Natural killer cell treated with Interleukin-12 subunit alpha and Interleukin-12 subunit beta and Interleukin-15 and Interleukin-18, amount 100 ng/mL, for 72 hours (primary cell): Measurements from ENCODE around the gene LRP1B. TPM values are rescaled to one million over a fixed set of nuclear protein-coding genes. Genes with fewer than 3 reads are reported as not detected.
"Not testable (repeated sequence)": the region's sequence is repeated elsewhere in the genome, so short reads cannot be mapped to it uniquely, and the experiment has no call there.

Experiments
- ATAC-seq, 2 donors: fragments of 150-1000 bp; cut with Tn5 transposase in 1 of 2; sonication (Bioruptor Pico), chemical (Tn5 transposase) in 1 of 2; 2 replicates each; pipeline ENCODE4 v1.10.0; 2021
- DNase-seq: peaks from one replicate; pipeline ENCODE4 v3.0.0; 2022; ENCODE audit warnings: low spot score
- H3K27ac Mint-ChIP-seq, 2 donors: 1 replicate in 1 of 2; 2 replicates in 1 of 2; pipeline ENCODE4 v1.8.0; 2022; ENCODE audit warnings: mixed read lengths in 2 of 2, mild to moderate bottlenecking in 1 of 2, moderate library complexity in 1 of 2
- H3K27me3 Mint-ChIP-seq, 2 donors: 1 replicate in 1 of 2; 2 replicates in 1 of 2; pipeline ENCODE4 v1.8.0; 2022; ENCODE audit warnings: mixed read lengths in 2 of 2
- H3K36me3 Mint-ChIP-seq: one replicate; pipeline ENCODE4 v1.8.0; 2022; ENCODE audit warnings: mixed read lengths
- H3K4me1 Mint-ChIP-seq, 2 donors: 1 replicate in 1 of 2; 2 replicates in 1 of 2; pipeline ENCODE4 v1.8.0; 2022; ENCODE audit warnings: low read depth in 2 of 2, mixed read lengths in 2 of 2, mild to moderate bottlenecking in 1 of 2
- H3K4me3 Mint-ChIP-seq: one replicate; pipeline ENCODE4 v1.8.0; 2022; ENCODE audit warnings: mixed read lengths
- H3K9me3 Mint-ChIP-seq: 2 replicates; pipeline ENCODE4 v1.8.0; 2022; ENCODE audit warnings: mixed read lengths
- total RNA-seq, 2 donors: library from RNA; stranded (reverse); gene quantifications; one replicate each; pipeline ENCODE4 v1.2.3, GENCODE V29; 2022

LRP1B gene
- total RNA-seq, 2 donors from 2014 or later = not detected

DNA sequence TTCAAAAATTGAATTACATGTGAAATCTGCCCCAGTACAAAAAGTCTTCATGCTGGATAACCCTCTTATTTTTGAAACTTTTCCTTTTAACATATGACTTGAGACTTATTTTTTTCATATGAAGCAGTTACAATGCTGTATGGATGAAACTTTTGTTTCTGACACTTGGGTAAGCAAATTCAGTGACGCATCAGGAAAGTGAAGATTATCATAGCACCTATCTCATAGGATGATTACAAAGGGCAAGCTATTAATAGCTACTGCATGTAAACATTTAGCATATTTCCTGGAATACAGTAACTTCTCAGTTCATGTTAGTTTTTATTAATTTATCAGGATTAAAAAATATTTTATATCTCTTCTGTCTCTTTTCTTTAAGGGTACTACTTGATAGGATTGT, 1109.2 kb downstream of the LRP1B start:
- H3K4me3 Mint-ChIP-seq = no peak overlapping the region

DNA sequence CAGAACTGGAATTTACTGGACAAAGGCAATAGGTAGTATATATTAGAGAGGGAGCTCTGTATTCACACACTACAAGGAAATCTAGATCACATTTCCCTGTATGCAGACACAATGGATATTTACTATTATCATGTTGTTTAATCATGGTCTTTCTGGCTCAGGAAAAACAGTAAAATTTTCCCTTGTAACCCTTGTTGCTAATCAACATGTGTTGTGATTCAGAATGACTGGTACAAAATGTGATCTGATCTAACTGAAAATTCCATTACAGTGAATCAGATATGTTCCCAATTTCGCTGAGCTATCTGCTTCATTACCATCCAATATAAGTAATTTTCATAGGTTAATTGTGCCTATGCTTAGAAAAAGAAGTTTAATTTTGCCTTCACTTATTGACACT, 1109.7 kb downstream of the LRP1B start:
- Mint-ChIP-seq H3K4me3 (no peak overlapping the region), H3K9me3 (peaks cover 5% of the 10 kb centered on the region), H3K36me3 (no peaks in the 10 kb centered on the region), H3K27me3 (no peaks in the 10 kb centered on the region), H3K27ac (no peak overlapping the region), H3K4me1 (no peaks in the 10 kb centered on the region)
- DNase-seq (no peak), ATAC-seq (no peak)

More for the DNA sequence above, 1109.2 kb downstream of the LRP1B start:
- ATAC-seq = no peak
- Mint-ChIP-seq H3K4me1 (no peaks in the 10 kb centered on the region), H3K27me3 (no peaks in the 10 kb centered on the region), H3K36me3 (no peaks in the 10 kb centered on the region), H3K27ac (no peak overlapping the region), H3K9me3 (peaks cover 5% of the 10 kb centered on the region)
- DNase-seq = no peak

DNA sequence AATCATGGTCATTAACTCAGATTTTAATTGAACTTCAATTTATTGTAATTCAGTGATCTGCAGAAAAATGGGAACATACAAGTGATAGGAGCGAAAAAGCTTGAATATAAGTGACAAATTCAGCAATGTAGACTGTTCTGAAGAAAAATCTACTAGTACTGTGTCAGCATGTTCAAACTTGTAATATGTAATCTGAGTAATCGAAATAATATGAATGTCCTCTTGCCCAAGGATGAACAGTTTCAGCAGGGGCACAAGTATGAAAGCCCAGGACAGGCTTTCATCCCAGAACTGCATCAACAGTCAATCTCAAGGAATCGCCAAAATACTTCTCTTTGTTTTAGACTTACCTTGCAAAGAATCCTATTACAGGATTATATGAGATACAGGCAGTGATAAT, 1110.5 kb downstream of the LRP1B start:
- Mint-ChIP-seq H3K27me3 (no peaks in the 10 kb centered on the region), H3K4me1 (no peaks in the 10 kb centered on the region), H3K9me3 (peaks cover 8% of the 10 kb centered on the region), H3K36me3 (no peaks in the 10 kb centered on the region), H3K4me3 (no peak overlapping the region), H3K27ac (no peak overlapping the region)
- DNase-seq (no peak), ATAC-seq (no peak)

DNA sequence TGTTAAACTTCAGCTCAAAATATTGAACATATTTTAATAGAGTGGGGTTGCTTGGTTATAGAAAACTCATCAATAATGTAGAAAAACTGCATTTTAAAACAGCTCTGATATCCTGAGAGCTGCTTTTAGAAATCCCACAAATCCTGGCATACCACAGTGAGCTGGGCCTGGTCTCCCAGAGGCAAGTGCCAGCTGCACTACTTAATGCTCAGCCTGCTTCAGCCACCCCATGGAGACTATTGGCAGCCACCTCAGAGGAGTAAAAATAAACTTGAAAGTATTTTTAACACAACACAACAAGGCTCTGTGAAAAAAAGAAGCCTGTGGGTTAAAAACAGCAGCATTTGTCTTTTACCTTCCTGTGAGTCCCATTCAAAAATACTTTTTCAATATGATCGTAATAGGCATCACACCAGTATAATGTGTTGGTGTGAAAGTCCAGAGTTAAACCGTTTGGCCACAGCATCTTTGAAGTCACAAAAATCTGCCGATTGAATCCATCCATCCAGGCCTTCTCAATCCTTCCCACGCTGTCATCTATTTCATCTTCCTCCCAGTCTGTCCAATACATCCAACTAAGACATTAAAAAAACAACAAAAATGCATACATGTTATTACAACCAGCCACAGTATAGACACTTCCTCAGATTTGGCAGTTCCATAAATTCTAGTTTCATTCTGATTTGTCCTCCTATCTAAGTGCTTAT, 1115.3 kb downstream of the LRP1B start:
- no peaks in the 10 kb centered on the region for H3K36me3 Mint-ChIP-seq
- no peak for DNase-seq
- H3K27ac Mint-ChIP-seq = no peak overlapping the region
- H3K4me1 Mint-ChIP-seq = no peaks in the 10 kb centered on the region
- ATAC-seq = no peak
- no peaks in the 10 kb centered on the region for H3K27me3 Mint-ChIP-seq
- H3K4me3 Mint-ChIP-seq = no peak overlapping the region
- peaks cover 2% of the 10 kb centered on the region for H3K9me3 Mint-ChIP-seq

DNA sequence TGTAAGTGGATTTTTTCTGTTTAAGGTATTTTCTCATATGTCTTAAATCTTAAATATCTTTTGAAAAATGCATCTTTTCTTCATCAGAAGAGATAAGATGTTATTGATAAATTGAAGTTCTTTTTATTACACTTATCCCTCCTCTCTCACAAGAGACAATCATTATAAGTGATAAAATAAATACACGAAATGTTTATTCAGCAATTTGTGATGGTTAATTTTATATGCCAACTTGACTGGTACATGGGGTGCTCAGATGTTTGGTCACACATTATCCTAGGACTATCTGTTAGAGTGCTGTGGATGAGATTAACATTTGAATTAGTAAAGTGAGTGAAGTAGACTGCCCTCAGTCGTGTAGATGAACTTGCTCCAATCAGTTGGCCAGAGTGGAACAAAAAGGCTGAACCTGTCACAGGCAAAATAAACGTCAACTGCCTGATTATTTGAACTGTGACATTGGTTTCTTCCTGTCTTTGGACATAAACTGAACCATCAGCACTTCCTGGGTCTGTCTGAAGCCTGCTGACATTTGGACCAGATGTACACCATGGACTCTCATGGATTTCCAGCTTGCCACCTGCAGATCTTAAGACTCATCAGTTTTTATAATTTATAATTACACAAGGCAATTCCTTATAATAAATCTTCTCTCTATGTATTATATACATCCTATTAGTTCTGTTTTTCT, 1126.7 kb downstream of the LRP1B start:
- Mint-ChIP-seq H3K4me3 (no peak overlapping the region), H3K27ac (no peak overlapping the region), H3K9me3 (peaks cover 4% of the 10 kb centered on the region), H3K4me1 (no peaks in the 10 kb centered on the region), H3K27me3 (no peaks in the 10 kb centered on the region), H3K36me3 (no peaks in the 10 kb centered on the region)
- no peak for DNase-seq
- no peak for ATAC-seq

DNA sequence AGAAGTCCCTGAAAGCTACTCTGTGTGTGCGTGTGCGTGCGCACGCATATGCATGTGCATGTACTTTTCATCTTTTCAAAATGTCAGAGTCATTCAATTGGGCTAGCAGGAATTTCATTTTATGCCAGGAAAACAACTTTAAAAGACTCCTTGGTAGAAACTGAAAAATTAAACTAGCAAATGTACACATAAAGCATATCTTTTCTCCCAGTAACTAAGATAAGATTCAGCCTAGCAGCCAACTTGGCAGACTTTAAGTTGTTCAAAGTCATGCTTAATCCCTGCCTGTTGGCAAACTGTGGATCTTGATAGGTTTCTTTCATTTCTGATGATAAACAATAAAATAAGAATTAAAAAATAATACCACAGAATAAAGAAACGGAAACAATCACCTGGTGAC, 1129.1 kb downstream of the LRP1B start:
- ATAC-seq (no peak), DNase-seq (no peak)
- H3K4me3 Mint-ChIP-seq = no peak overlapping the region
- no peaks in the 10 kb centered on the region for H3K36me3 Mint-ChIP-seq
- H3K27me3 Mint-ChIP-seq = no peaks in the 10 kb centered on the region
- peaks cover 4% of the 10 kb centered on the region for H3K9me3 Mint-ChIP-seq
- no peak overlapping the region for H3K27ac Mint-ChIP-seq
- H3K4me1 Mint-ChIP-seq = no peaks in the 10 kb centered on the region

DNA sequence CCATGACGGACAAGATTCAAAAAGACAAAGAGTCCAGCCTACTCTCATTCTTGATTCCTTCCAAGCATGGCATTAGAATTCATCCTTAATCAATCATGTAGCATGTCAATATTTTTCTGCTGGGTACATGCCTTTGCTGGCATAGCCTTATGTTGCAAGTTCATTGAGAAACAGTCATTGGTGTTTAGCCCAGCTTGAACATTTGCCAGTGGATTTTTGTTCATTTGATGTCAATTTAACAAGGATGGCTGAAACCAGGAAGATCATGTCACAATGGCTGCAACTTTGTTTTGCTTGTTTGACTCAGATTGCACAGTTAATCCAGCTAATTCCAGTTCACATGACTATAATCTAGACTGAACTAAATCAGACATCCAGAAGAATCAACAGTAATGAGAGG, 1132.2 kb downstream of the LRP1B start:
- H3K36me3 Mint-ChIP-seq = no peaks in the 10 kb centered on the region

DNA sequence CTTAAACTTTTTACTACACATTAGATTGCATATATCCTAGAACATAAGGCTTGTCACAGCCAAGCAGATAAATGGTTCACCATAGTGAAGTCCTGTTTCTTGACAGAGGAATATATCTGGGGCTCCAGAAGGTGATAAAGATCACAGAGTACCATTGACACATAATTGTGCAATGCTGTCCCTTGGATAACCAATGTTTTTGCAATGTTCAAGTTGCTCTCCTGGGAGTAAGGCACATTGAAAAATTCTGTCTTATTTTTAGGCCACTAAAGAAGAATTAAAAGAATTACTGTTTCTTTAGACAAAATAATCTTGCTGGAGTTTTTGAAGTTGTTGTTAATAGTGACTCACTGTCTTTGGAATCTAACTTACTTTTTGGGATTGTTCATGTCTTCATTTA, 1132.8 kb downstream of the LRP1B start:
- Mint-ChIP-seq H3K4me3 (no peak overlapping the region), H3K36me3 (no peaks in the 10 kb centered on the region), H3K9me3 (peaks cover 10% of the 10 kb centered on the region), H3K27me3 (no peaks in the 10 kb centered on the region), H3K4me1 (no peaks in the 10 kb centered on the region), H3K27ac (no peak overlapping the region)
- ATAC-seq (no peak), DNase-seq (no peak)

More for the DNA sequence above, 1132.2 kb downstream of the LRP1B start:
- peaks cover 10% of the 10 kb centered on the region for H3K9me3 Mint-ChIP-seq
- H3K4me3 Mint-ChIP-seq = no peak overlapping the region
- ATAC-seq (no peak), DNase-seq (no peak)
- H3K27me3 Mint-ChIP-seq = no peaks in the 10 kb centered on the region
- H3K4me1 Mint-ChIP-seq = no peaks in the 10 kb centered on the region
- H3K27ac Mint-ChIP-seq = no peak overlapping the region

DNA sequence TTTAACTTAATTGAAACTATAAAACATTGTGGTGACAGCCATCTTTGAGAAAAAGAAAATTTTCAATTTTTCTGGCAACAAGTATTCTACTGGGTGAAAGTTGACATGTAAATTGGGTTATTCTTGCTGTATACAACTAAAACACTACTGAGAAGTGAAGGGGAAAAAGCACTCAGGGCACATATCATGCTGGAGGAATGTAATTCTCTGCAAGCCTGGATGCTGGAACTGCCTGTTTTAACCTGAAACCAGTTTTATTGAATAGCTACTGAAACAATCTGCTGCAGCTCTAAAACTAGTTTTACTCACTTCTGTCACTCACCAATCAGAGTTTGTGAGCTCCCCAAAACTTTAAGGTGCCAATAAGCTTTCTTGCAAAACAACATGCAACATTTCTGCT, 1136.0 kb downstream of the LRP1B start:
- DNase-seq = no peak
- no peaks in the 10 kb centered on the region for H3K36me3 Mint-ChIP-seq
- peaks cover 7% of the 10 kb centered on the region for H3K9me3 Mint-ChIP-seq
- no peak for ATAC-seq
- H3K4me3 Mint-ChIP-seq = no peak overlapping the region
- no peaks in the 10 kb centered on the region for H3K4me1 Mint-ChIP-seq
- H3K27me3 Mint-ChIP-seq = no peaks in the 10 kb centered on the region
- no peak overlapping the region for H3K27ac Mint-ChIP-seq

DNA sequence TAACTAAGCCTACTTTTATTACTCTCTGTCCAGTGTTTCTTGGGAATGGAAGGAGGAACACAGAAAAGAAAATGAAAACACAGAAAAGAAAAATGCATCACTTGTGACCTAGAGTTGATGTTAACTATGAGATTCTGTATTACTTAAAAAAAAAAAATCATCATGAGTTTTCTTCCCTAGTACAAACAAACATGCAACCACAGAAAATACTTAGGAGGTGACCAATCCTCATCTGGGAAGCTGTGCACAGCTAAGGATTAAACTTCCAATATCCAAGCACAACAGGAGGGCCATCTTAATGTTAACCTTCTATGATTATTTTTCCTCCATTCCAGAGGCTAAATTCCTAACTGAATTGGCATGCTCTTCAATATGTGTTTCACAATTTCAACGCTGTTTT, 1140.4 kb downstream of the LRP1B start:
- H3K9me3 Mint-ChIP-seq = peaks cover 11% of the 10 kb centered on the region
- no peaks in the 10 kb centered on the region for H3K36me3 Mint-ChIP-seq
- no peak overlapping the region for H3K27ac Mint-ChIP-seq
- H3K4me1 Mint-ChIP-seq = no peaks in the 10 kb centered on the region
- H3K4me3 Mint-ChIP-seq = no peak overlapping the region
- ATAC-seq (no peak), DNase-seq (no peak)
- H3K27me3 Mint-ChIP-seq = no peaks in the 10 kb centered on the region

DNA sequence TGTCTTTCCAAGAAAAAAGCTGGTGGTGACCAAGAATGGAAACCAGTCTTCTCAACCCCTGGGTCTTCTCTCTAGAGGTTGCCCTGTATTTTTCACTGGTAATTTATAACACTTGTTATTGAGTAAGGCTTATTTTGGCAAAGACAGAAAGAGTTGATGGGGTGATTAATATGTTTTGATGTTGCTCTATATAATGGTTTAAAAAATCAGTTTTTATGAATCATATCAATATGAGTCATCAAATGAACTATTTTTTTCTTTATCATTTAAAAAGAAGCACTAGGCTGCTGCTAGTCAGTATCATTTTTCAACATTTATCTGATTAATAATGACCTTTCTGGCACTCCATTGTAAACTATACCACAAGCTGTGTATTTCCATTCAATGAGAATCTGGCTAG, 1142.2 kb downstream of the LRP1B start:
- Mint-ChIP-seq H3K27ac (no peak overlapping the region), H3K4me1 (no peaks in the 10 kb centered on the region), H3K27me3 (no peaks in the 10 kb centered on the region), H3K36me3 (no peaks in the 10 kb centered on the region), H3K9me3 (peaks cover 7% of the 10 kb centered on the region), H3K4me3 (no peak overlapping the region)
- ATAC-seq = no peak
- no peak for DNase-seq

DNA sequence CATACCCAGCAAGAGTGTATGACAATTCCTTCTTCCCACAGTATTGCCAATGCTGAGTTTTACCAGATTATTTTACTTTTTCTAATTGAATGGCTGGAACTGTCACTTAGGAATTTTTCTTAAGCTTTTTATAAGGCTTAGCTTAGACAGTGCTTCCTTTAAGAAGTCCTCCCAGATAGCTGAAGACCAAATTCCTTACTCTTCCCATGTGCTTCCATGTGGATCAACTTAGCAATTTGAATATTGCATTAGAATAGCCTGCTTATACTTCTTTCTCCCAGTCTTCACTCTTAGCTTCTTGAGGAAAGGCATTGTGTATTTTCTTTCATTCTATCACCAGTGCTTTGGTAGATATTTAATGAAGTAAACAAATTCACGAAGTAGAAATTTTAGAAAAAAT, 1144.4 kb downstream of the LRP1B start:
- H3K4me3 Mint-ChIP-seq = no peak overlapping the region
- no peaks in the 10 kb centered on the region for H3K4me1 Mint-ChIP-seq
- no peak overlapping the region for H3K27ac Mint-ChIP-seq
- no peak for ATAC-seq
- H3K36me3 Mint-ChIP-seq = no peaks in the 10 kb centered on the region
- no peaks in the 10 kb centered on the region for H3K27me3 Mint-ChIP-seq
- DNase-seq = no peak
- H3K9me3 Mint-ChIP-seq = peaks cover 16% of the 10 kb centered on the region

DNA sequence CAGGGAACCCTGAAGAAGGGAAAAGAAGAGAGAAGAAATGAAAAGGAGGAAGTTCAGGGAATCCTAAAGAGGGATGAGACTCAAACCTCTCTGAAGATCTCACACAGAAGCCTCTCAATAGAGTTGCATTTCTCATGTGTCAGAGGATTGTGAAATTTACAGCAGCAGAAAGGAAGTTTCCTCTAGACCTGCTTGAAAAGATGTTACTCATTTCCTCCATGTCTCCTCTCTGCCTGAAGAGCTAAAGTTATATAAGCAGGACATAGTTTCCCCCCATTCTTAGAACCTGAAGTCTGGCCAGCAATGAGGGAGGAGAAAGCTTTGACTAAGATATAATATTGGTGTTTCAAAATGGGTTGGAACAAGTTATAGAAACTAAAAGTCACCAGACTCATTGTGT, 1155.6 kb downstream of the LRP1B start:
- Mint-ChIP-seq H3K27me3 (no peaks in the 10 kb centered on the region), H3K36me3 (peaks cover 4% of the 10 kb centered on the region), H3K4me1 (no peaks in the 10 kb centered on the region), H3K9me3 (peaks cover 21% of the 10 kb centered on the region), H3K4me3 (no peak overlapping the region), H3K27ac (no peak overlapping the region)
- no peak for DNase-seq
- no peak for ATAC-seq

DNA sequence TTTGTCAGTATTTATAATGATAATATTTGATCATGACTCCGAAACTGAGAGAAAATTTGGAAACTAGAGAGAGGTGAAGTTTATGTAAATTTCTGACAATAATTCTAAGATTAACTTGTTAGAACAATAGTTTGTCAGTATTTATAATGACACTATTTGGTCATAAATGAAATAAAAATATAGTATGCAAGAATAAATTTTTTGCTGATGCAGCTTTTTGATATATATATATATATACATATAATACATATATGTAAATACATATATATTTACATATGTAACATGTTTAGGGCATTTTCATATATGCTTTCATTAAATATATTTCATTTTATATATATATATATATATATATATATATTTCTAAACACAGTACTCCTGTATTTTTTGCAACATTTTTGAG, 1158.1 kb downstream of the LRP1B start:
- H3K36me3 Mint-ChIP-seq = peaks cover 11% of the 10 kb centered on the region
- DNase-seq (no peak), ATAC-seq (no peak)
- H3K9me3 Mint-ChIP-seq = peaks cover 32% of the 10 kb centered on the region
- no peak overlapping the region for H3K4me3 Mint-ChIP-seq
- H3K4me1 Mint-ChIP-seq = no peaks in the 10 kb centered on the region
- H3K27me3 Mint-ChIP-seq = no peaks in the 10 kb centered on the region
- no peak overlapping the region for H3K27ac Mint-ChIP-seq

DNA sequence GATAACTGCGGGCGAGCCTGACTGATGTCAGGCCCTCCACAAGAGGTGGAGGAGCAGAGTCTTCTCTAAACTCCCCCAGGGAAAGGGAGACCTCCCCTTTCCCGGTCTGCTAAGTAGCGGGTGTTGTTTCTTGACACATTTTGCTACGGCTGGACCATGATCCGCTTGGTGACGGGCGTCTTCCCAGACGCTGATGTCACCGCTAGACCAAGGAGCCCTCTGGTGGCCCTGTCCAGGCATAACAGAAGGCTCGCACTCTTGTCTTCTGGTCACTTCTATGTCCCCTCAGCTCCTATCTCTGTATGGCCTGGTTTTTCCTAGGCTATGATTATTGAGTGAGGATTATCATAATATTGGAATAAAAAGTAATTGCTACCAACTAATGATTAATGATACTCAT, 1166.5 kb downstream of the LRP1B start:
- not testable (repeated sequence) for H3K9me3 Mint-ChIP-seq, H3K36me3 Mint-ChIP-seq, ATAC-seq, H3K27me3 Mint-ChIP-seq, H3K4me1 Mint-ChIP-seq, H3K27ac Mint-ChIP-seq, DNase-seq, H3K4me3 Mint-ChIP-seq
